ENCODE results near the gene VWA5B1. TPM values are rescaled to one million over a fixed set of nuclear protein-coding genes. Genes with fewer than 3 reads are reported as not detected.
"Not testable (repeated sequence)": the region's sequence is repeated elsewhere in the genome, so short reads cannot be mapped to it uniquely, and the experiment has no call there.

The VWA5B1 gene
- total RNA-seq, 1 donor from 2014 or later, result not detected

DNA sequence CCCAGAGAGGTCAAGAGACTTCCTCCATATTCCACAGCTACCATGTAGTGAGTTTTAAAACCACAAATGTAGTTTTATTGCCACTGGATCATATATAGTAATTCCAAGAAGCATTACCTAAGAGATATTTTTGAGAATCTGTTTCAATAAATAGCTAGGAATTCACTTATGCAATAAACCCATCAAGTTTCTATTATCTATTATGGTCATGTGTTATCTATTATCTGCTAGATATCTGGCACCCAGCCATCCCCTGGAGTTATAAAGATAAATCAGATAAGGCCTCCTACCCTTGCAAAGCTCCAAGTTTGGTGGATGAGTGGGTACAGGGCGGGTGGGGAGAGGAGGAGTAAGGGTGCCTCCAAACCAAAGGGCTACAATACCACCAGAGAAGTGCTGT, 10.3 kb upstream of the VWA5B1 start:
- no peak for ATAC-seq
- DNase-seq (ENCODE audit: low spot score), result no peak

DNA sequence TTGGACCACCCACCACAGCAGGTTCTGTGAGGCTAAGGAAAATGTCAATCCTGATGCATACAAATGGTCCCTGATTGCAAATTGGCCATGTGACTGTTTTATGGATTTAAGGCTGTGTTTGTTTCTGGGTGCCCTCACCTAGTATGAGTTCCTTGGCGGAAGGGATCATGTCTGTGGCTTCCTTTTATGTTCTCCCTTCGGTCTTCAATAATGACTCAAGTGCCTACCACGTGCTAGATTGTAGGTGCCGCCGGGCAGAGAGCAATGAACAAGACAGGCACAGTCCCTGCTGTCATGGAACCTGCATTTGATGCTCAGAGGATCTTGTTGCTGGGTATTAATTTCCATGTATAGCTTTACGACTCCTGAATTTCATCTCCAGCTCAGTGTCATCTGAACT, 9.8 kb upstream of the VWA5B1 start:
- no peak for DNase-seq (ENCODE audit: low spot score)
- no peak for ATAC-seq

- ATAC-seq (no peak), DNase-seq (ENCODE audit: low spot score) (no peak)
These were observed 8.9 kb upstream of the VWA5B1 start for GRCh38 chr1:20281801-20282200.

DNA sequence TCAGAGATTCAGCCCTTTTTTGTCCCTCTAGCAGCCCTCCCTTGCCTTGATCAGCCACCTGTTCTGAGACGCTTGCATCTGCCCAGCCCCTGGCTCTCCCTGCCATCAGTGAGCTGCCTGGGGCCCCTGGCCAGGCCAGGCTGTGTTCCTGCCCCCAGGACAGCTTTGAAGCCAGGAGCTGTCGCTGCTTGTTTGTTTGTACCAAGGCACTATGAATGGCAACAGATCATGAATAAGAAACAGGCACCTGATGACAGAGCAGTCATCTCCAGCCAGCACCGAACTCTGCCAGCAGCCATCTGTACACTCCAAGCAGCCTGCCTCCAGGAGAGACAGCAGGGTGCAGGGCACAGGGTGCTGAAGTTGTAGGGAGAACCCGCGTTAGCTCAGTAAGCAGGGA, 8.1 kb upstream of the VWA5B1 start:
- DNase-seq (ENCODE audit: low spot score) (no peak), ATAC-seq (no peak)

DNA sequence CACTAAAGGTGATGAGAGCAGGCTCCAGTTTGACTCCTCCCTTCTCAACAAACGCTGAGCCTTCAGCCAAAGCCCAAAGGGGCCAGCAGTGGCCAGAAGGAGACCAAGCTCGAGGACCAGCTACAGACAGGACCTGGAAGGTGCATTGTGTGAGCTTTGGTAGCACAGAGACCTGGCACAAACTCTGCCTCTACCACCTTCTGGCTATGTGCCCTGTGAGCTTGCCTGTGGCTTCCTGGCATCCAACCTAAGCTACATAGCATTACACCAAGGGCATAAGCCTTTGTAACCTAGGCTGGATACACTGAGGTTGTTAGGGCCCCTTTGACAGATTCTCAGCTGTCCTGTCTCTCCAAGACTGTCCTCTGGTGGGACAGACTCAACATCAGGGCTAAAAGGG, 6.6 kb upstream of the VWA5B1 start:
- ATAC-seq (no peak), DNase-seq (ENCODE audit: low spot score) (no peak)

- ATAC-seq (no peak), DNase-seq (ENCODE audit: low spot score) (no peak)
These were observed 6.0 kb upstream of the VWA5B1 start for GRCh38 chr1:20284625-20285024.

DNA sequence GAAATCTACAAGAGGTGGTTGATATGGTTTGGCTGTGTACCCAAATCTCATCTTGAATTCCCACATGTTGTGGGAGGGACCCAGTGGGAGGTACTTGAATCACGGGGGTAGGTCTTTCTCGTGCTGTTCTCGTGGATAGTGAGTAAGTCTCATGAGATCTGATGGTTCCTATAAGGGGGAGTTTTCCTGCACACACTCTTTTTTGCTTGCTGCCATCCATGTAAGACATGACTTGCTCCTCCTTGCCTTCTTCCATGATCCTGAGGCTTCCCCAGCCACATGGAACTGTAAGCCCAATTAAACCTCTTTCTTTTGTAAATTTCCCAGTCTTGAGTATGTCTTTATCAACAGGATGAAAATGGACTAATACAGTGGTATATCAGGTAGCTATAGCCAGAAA, 5.2 kb upstream of the VWA5B1 start:
- ATAC-seq (no peak), DNase-seq (ENCODE audit: low spot score) (no peak)

- DNase-seq (ENCODE audit: low spot score); ATAC-seq: not testable (repeated sequence)
These were observed 3.0 kb upstream of the VWA5B1 start for GRCh38 chr1:20287696-20288095.

GRCh38 chr1:20291645-20292084, 990 bp downstream of the VWA5B1 start:
- no peak for ATAC-seq

DNA sequence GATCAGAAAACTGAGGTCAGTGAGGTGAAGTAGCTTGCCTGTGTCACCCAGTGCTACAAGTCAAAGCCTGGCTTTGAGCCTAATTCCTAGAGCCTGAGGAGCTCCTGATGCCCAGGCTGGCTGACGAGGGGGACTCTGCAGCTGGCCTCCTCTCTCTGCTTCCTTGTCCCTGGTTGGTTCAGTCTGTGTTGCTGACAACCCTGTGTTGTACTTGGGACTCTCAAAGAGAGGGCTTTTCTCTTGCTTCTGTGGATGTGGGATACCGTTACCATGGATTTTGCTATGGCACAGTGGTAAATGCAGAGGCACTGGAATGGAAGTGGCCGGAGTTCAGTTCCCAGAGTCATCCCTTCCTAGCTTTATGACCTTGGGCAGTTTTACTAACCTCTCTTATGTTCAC, 8.0 kb downstream of the VWA5B1 start:
- no peak for ATAC-seq
- no peak for DNase-seq (ENCODE audit: low spot score)

More at GRCh38 chr1:20291645-20292084, 990 bp downstream of the VWA5B1 start:
- no peak for DNase-seq (ENCODE audit: low spot score)

GRCh38 chr1:20301463-20302107, 10.9 kb downstream of the VWA5B1 start:
- ATAC-seq, result no peak
- no peak for DNase-seq (ENCODE audit: low spot score)

- ATAC-seq (no peak), DNase-seq (ENCODE audit: low spot score) (no peak)
These were observed 11.4 kb downstream of the VWA5B1 start for GRCh38 chr1:20302108-20302471.

- ATAC-seq (no peak), DNase-seq (ENCODE audit: low spot score) (no peak)
These were observed 16.4 kb downstream of the VWA5B1 start for GRCh38 chr1:20307026-20307425.

DNA sequence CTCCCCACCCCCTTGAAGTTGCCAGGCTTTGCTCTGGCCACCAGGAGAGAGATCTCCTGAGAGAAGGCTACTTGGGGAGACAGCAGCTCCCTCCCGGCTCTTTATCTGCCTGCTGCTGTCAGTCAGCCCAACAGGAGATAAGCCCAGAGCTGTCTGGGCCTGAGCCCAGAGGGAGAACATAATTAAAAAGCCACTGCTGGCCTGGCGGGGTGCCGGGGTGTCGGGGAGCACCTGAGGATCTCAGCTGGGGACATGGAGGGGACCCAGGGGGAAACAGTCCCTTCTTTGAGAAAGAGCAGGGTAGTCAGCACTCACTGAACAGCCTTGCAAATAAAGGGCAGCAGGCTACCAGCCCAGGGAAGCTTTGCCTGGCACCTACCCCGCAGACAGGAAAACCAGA, 17.9 kb downstream of the VWA5B1 start:
- ATAC-seq, result no peak
- no peak for DNase-seq (ENCODE audit: low spot score)

DNA sequence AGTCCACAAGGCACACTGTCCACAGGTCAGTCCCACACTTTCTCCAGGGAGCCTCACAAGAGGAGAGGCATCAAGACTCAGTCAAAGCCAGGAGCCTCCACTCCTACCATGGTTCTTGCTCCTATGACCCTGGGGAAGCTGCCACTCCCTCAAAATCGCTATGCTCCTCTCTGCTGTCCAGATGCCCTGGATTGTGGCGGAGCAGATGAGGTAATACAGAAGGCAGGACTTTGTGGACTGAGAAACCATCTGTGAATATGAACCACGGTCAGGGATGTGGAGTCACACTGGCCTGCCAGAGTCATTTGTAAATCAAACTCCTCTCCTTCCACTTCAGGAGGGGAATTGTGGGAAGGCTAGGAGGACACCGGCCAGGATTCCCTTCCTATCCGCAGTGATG, 20.6 kb downstream of the VWA5B1 start:
- ATAC-seq (no peak), DNase-seq (ENCODE audit: low spot score) (no peak)

GRCh38 chr1:20312310-20312709, 21.6 kb downstream of the VWA5B1 start:
- DNase-seq (ENCODE audit: low spot score), result no peak
- no peak for ATAC-seq

GRCh38 chr1:20312818-20313217, 22.1 kb downstream of the VWA5B1 start:
- ATAC-seq, result no peak
- no peak for DNase-seq (ENCODE audit: low spot score)

GRCh38 chr1:20317471-20317870, 26.8 kb downstream of the VWA5B1 start:
- ATAC-seq, result no peak
- DNase-seq (ENCODE audit: low spot score), result no peak

GRCh38 chr1:20318521-20318920, 27.8 kb downstream of the VWA5B1 start:
- no peak for DNase-seq (ENCODE audit: low spot score)
- no peak for ATAC-seq

DNA sequence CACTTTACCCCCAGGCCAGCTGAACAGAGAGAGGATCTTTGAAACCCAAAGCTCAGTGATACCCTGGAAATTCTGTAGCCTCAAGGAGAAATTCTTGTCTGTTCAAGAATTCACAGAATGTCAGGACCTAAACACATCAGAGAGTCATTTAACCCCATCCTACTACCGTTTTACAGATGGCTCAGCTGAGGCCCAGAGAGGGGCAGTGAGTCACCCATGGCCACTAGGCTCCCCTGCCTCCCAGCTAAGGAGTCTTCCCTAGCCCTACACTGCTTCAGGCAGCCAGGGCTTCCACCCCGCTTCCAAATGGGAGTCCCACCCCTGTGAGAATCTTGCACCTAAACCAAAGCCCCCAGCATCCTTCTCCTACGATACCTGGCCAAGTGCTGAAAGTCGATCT, 28.3 kb downstream of the VWA5B1 start:
- no peak for ATAC-seq
- DNase-seq (ENCODE audit: low spot score), result no peak

DNA sequence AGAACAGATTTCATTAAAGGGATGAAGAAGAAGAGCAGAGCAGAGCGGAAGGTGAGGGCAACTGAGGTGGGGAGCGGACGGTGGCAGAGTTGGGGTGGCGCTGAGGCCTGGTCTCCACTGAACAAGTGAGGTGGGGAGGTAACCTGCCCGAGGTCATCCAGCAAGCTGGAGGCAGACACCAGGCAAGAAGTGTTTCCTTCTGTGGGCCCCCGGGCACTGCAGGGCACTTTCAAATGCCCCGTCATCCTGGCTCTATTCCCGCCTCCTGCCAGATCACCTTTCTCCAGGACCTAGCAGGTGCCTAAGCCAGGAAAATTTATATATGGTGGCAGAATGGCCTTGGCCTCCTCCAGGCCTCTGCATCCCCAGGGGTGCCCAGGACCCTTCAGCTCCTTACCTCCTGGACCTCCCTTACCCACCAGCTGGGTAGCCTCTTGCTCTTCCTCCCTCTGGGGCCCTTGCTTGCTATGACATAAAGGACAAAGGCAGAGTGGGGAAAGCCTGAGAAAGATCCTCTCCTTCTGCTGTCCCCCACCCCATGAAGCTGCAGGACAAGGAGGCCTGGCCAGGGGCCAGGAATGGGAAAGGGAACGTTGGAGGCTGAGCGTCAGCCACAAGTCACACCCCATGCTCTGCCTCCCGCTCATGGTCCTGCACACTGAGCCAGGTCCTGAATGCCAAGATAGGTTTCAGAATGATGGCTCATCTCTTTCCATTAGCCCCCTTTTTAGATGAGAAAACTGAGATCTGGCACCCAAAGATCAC, 29.0 kb downstream of the VWA5B1 start:
- ATAC-seq (no peak), DNase-seq (ENCODE audit: low spot score) (no peak)

GRCh38 chr1:20320704-20321103, 30.0 kb downstream of the VWA5B1 start:
- DNase-seq (ENCODE audit: low spot score), result no peak
- no peak for ATAC-seq

GRCh38 chr1:20321573-20321972, 30.9 kb downstream of the VWA5B1 start:
- DNase-seq (ENCODE audit: low spot score) (no peak), ATAC-seq (no peak)

All from left lobe of liver (tissue), 2 donors.